HG02870 (cell line): ENCODE data around the gene CTAGE1.

Experiments
- ATAC-seq: cut with Tn5 transposase; IDR thresholded peaks from one replicate; pipeline ENCODE4 v1.9.1; 2021; ENCODE audit warnings: mild to moderate bottlenecking, moderate library complexity; ENCODE audit not compliant: unreplicated experiment

The CTAGE1 gene

DNA sequence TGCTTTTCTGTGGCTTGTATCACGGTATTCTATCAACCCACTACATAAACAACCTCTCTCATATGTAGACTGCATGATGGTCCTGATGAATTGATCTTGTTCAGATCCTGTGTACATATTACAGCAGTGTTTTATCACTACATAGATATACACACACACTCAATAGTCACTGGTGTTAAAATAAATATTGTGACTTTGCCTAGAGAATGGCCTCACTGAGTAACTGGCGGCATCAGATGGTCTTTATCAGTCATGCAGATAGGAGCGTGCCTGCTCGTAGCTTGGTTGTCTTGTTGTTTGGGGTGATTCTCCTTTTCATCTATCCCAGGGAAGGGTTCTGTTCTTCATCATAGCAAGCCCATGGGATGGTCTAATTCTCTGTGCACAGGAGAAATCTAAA is 18.4 kb upstream of the CTAGE1 start:
- no peak for ATAC-seq

DNA sequence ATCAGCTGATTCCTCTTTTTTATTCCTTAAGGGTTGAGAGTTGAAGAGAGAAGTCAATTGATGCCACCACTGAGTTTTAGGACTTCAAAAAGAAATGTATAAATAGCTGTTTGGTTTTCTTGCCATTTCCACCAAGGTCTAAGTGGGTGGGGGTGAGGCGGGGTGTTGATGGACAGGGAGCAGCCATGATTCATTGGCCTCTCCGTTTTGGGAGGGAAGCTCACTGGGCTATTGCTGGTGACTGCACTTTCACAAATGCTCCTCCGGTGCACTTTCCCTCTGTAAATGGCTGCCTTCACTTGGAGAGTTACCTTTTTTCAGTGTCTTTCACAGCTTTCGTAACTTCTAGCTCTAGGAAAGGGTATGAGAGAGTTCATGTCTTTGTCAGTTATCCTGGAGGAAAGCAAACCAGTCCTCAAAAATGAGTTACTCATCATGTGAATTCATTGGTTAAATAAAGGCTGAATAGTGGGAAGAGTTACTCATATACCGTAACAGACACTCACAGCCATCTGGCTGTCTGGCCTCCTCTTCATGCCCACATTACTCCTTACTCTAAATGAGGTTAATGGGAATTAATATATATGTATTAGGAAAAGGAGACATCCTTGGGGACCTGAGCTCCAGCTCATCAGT is 17.4 kb upstream of the CTAGE1 start:
- no peak for ATAC-seq

DNA sequence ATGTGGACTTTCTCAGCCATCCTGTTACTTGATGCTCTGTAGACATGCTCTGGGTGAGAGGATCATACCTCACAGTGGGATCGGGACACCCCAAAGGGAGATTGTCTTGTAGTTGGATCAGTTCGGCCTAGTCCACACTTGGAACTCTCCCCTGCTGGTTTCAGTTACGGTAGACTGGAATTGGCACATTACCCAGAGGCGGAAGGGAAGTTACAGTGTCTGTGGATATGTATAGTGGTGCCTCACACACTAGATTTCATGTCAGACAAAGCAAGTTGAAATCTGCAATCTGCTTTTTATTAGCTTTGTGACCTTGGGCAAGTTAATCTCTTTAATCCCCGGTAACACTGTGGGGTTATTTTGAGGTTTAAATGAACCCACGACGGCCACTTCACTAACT is 16.2 kb upstream of the CTAGE1 start:
- no peak for ATAC-seq

DNA sequence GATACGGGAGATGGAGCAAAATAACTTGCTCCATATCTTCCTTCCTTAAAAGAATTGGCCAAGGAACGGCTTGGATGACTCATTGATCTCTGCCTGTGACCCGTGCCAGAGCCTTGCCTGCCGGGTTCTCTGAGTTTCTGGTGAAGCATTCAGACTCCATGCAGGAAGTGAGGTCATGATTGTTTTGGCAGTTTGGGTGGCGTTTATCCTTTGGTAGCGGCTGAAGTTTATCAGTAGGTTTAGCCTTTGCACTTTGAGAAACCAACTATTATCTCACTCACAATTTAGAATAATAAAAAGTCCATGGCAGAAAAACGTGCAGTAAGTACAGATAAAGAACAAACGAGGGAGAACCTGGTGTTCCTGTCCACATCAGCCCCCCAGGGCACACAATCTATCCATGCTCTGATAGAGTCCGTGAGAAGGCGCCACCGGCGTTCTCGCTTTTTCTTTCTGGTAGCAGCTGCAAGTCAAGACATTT is 15.0 kb upstream of the CTAGE1 start:
- ATAC-seq: no peak

DNA sequence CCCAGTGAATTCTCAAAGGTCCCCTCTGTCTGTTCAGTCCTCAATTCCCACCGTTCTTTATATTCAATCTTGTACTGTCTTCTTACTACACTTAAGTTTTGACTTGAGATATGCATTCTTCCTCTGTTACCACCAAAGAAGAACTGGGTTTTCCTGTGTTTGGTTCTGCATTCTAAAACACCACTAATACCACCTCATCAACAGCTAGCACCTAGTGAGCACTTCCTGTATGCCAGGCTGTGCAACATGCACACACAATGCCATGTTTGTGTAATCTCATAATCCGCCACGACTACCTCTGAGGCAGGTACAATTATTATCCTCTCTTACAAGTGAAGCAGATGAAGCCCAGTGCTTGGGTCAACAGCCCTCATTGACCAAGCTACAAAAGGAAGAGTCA is 11.8 kb upstream of the CTAGE1 start:
- no peak for ATAC-seq

DNA sequence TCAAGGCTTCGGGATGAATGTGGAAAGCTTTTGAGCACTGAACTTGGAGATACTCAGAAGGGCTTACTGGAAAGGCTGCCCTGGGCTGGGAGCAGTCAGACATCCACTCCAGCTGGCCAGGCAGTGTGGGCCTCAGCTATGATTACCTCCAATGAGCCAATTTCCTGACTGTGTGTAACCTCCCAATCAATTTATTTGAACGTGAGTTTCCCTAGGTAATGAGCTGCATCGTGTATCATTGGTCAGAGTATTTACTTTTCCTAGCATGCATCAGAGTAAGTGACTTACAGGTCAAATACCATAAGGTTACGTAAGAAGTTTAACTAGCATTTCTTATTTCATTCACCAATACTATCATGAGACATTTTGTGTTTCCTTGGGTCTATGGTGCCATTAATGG is 11.0 kb upstream of the CTAGE1 start:
- no peak for ATAC-seq

DNA sequence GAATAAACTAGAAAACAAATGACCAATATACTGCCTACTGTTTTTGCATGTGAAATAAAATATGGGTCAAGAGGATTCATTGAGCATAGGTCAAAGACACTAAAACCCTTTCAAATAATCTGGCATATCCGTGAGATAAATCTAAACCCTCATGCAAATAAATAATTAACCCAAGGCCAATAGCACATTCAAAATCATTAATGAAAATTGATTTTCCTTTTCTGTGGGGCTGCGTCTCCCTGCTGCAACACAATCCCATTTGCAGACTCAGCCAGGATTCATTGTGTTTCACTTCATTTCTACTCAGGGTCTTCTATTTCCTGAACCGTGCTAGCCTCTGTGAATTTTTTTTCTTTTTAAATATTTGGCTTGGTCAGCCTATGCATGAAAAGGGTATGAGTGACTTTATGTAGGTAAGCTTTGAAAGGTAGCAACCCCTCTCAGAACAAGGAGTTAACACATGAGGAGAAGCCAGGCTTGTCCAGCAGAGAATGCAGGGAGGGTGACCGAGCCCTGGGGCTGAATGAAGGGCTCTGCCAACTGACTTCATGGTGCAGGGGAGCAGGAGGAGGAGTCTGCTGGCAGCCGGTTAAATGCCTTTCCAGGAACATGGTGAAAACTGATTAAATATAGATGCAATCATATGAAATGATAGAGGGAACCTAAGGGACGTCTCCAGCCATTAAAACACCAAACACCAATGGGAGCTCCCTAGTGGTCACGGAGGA is 10.3 kb upstream of the CTAGE1 start:
- ATAC-seq: no peak

DNA sequence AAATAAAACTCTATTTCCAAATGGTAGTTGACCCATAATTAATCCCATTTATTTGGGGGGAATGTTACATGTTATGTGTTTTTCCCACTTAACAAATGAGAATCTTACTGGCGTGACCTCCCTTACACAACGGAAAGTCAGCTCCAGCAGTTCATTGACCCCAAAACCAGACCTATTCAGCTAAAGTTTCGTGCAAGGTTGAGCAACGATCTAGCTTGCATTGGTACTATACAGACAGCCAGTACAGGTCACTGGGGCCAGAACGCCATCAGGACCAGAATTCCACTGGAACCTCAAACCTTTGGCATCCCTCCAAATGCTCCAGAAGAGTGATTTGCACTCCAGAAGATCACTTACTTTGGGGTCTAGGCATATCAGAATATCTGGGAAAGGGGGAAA is 6.8 kb upstream of the CTAGE1 start:
- ATAC-seq: no peak

DNA sequence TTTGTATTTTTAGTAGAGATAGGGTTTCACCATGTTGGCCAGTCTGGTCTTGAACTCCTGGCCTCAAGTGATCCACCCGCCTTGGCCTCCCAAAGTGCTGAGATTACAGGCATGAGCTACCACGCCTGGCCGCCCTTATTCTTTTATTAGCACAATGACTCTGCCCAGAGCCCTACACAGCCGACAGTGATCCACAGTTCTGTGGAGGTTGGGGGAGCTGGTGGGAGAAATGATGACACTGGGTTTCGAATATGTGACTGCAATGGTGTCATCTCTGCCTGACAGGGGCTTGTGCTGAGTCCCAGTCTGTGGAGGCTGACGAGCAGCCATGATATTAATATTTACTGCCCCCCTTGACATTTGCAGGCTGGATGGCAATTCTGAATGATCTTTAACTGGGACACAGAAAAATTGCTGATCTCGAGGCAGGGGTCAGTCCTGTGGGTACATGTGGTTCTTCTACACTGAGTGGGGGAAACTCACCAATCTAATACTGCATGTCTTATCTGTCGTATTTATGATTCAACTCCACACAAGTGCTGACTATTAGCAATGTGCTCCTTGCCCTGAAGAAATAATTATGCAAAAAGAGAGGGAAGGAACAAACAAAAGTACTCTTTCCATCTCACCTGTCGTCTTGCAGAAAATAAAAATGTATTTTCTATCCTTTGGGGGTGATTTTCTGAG is 6.3 kb upstream of the CTAGE1 start:
- no peak for ATAC-seq

DNA sequence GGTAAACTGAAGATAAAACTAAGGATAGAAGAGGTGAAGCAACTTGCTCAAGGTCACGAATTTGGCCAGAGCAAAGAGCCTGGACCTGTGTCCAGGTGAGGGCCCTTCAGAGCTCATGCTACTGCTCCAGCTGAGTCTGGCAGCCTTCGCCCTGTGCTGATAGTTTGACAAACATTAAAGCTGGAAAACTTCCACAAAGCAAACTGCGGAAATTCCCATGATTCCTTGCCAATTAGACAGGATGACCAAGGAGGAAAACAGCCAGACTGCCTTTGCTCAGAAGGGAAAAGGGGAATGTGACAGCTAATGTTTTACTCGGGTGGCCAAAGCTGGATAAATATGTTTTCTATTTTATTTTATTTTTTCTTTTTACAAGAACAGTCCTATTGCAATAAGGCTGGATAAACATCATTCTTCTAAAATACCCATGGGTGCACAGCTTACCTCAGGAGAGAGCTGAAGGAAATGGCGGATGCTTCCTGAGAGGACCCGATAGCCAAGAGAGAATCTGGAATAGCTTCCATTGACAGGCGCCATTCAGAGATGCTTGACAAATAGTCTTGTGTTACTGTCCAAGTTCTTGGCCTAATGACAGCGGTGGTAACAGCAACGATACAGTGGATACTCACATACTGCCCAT is 5.3 kb upstream of the CTAGE1 start:
- no peak for ATAC-seq

DNA sequence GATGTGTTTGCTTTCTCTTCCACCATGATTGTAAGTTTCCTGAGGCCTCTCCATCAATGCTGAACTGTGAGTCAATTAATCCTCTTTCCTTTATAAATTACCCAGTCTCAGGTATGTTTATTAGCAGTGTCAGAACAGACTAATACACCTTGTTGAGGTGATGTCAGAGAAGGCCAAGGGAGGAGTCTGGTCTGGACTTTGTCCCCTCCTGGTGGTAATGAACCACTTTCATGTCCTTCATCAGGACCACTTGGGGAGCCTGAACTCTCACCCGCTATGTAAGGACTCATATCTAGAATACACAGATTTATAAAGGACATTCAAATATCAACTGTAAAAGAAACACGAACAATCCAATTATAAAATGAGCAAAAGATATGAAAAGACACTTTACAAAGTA is 2.9 kb upstream of the CTAGE1 start:
- ATAC-seq: no peak

DNA sequence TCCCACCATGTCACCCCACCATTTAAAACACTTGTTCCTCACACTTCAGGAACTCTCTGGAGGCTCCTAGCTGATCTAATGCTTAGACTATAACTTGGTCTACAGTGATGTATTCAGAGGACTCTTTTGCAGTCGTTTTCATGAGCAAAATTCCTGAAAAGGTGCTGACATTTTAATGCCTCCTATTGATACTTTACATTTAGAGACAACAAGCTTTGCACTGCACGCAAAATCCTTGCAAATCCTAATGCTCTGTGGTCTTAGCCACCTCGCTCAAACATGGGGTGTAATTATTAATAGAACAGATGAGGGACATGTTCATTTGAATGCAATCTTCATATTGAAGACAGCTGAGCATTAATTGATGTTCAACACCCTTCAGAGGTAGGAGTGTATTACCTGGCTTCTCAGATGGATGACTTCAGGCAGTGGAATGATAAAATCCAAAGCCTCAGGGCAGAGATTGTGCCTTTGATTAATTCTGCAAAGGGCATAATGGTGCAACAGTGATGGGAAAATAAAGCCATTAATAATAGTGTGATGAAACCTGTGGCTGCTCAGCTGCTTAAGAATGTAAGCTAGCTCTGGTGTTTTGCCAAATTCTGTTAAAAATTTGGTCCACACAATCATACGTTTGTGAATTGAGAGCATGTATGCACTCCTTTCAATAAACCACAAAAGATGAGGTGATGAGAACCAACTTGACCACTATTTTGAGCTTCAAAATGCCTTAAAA is 5.4 kb downstream of the CTAGE1 start:
- no peak for ATAC-seq

DNA sequence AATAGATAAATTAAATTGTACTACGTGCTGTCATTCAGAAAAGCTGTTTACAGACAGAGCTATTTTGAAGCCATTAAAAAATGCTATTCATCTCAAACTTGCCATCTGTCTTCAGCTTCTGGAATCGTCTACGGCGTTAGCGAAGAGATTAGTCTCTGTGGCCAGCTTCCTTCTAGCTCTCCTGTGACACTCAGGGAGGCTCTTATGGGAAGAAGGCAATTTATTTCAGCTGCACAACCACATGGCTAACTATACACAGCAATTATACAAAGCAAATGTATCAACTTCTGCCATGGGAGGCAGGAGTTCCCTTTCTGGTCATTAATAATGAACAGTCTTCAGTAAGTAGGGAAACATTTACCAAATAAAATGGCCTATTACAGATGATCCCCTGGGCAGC is 6.3 kb downstream of the CTAGE1 start:
- ATAC-seq: no peak

DNA sequence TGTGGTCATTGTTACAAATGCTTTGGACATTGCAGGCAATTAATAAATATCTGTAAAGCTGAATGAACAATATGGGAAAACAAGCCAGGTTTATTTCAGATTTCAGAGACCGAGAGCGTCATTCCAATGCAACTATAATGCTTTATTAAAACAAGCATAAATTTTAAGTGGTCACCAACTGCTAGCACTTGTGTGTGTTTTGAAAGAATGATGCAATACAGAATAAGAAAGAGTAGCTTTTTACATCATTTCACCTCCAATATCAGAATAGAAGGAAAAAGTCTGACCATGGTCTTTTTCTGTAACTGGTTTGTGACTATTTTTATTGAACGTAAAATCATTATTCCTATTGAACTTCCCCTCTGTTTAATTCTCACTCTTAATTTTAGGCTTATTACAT is 7.6 kb downstream of the CTAGE1 start:
- ATAC-seq: no peak

DNA sequence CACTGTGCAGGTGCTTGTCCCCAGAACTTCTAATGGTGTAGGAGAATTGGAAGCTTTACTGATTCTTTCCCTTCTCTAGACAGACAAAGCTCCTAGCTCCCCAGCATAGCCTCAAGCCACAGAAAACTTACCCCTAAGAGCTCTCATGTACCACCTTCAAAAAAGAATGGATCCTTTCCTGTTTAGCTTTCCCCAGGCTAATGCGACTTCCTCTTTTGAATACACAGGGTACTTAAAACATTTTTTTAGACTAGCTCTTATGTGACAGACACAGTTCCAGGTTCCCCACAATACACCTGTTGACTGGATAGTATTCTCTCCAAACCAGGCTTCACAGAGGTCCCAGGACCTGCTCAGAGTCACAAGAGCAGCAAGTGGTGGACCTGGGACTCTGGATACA is 8.3 kb downstream of the CTAGE1 start:
- no peak for ATAC-seq

DNA sequence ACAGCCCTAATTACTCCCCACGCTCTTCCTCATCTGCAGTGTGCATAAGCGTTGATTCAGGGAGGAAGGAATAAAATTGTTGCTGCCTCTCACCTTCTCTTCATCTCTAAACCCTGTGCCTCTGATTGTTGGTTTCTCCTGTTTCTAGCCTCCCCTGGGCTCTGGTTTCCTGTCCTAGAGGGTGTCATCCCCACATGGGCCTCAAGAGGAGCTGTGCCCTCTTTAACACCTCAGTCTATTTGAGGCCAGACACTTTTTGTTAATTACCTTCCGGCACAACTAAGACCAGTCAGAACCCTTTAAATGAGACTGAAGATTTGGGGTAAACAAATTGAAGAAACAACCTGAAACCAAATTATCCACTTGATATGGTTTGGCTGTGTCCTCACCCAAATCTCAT is 9.7 kb downstream of the CTAGE1 start:
- ATAC-seq: no peak

DNA sequence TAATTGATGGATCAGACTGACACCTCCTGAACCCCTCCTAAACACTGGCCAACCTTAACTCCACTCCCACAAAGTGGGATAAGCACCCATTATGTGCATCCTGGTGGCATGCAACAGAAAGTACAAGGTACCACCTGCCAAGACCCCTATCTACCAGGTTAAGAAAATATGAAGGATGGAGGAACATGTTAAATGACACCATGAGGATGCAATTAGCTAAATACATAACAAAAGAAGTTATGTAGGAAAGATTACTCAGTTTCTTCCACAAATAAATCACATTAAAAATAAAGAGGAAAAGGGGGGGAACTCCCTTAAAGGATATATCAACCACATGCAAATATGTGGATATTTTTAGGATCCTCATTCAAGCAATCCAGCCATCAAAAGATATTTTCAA is 12.6 kb downstream of the CTAGE1 start:
- no peak for ATAC-seq

DNA sequence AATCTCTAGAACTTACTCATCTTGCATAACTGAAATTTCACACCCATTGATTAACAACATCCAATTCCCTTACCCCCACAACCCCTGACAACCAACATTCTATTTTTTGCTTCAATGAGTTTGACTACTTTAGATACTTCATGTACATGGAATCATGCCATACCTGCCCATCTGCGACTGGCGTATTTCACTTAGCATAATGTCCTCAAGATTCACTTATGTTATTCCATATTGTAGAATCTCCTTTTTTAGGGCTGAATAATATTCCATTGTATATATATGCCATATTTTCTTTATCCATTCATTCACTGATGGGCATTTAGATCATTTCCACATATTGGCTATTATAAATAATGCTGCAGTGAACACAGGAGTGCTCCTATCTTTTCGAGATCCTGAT is 13.8 kb downstream of the CTAGE1 start:
- ATAC-seq: no peak

DNA sequence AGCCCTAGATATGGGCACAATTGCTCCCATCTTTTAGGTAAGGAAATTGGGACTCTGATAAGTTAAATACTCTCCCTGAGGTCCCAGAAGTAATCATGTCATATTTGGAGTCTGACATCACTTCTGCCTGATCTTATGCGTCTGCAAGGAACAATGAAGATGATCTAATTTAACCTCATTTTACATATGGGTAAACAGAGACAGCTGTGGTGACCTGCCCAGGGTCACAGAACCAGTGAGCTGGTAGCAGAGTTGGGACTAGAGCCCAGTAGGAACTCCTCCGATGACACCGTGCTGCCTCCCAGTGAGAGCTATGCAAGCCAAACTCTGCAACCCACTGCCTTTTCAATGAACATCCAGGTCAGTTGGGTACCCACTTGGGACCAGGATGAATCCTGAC is 17.8 kb downstream of the CTAGE1 start:
- no peak for ATAC-seq

DNA sequence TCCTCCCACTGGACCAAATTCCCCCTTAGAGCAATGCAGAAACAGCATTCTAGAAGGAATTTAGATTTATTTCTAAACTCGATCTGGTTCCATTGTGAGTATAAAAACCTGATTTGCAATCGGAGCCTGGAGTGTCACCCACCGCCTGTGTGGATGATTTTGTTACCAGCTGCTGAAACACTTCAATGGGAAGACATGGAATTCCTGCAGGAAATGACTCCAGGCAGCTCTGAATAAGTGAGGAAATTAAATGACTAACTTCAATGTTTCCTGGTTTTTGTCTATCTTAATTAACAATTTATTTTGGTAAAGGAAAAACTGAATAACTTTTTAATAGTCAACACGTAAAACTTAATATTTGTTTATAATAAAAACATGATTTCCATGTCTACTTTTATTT is 19.3 kb downstream of the CTAGE1 start:
- ATAC-seq: no peak

DNA sequence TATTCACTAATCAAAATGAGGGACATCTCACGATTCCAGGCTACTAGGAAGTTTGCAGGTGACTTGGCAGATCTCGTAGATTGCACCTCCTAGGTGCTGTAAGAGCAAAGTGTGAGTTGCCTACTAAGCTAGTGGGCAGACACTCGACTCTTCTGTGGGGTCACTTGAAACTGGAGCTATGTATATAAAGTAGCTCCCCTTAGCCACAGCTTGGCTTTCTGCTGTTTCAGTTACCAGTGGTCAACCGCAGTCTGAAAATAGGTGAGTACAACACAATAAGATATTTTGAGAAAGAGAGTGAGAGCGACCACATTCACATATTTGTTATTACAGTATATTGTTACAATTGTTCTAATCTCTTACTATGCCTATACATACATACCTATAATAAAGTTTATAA is 23.3 kb downstream of the CTAGE1 start:
- no peak for ATAC-seq
